ENCODE data around the gene ATG3. TPM values are rescaled to one million over a fixed set of nuclear protein-coding genes. Genes with fewer than 3 reads are reported as not detected.

ATG3 gene
- total RNA-seq, 2 experiments from 2014 or later = 84.6 to 109 TPM

DNA sequence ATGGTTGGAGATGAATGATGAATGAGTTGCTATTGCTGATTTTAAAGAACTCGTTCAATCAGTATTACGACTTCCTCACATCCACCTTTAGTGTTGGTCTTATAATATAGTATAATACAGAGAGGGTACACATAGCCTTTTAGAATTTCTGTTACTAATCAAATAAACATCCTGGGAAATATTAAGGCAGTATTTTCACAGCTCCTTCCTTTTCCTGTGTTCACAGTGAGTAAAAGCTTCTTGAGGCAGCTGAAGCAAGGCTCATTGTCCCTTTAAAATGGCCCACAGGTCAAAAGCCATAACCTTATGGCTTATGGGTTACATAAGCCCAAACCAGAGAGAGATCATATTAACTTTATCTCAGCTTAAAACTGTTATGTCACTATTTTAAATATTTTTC, 61.1 kb downstream of the ATG3 start:
- Histone ChIP-seq H3K36me3 (ENCODE audit: insufficient read depth, low read length) (no peaks in the 10 kb centered on the region), H4K20me1 (ENCODE audit: insufficient read depth, low read length) (no peaks in the 10 kb centered on the region), H3K4me1 (ENCODE audit: insufficient read depth, low read length, poor library complexity, severe bottlenecking) (peaks cover 58% of the 10 kb centered on the region), H2AFZ (ENCODE audit: low read length) (peak overlapping the region; percentile 96; the same call in 1 of the 2 replicates), H3K27ac (ENCODE audit: low read depth, low read length, poor library complexity, severe bottlenecking) (no peak overlapping the region), H3K4me2 (ENCODE audit: low read length) (no peak overlapping the region), H3K4me3 (ENCODE audit: low read depth, low read length, poor library complexity, severe bottlenecking) (no peak overlapping the region), H3K9me3 (ENCODE audit: low read length) (no peaks in the 10 kb centered on the region), H3K9me2 (ENCODE audit: insufficient read depth, low read length) (no peaks in the 10 kb centered on the region), H3K79me2 (ENCODE audit: insufficient read depth, low read depth, low read length) (peaks cover 31% of the 10 kb centered on the region)
- ChIA-PET CTCF (ENCODE audit: unreplicated experiment) (no interaction called here), POLR2A (interaction anchor here (0.5 to 3.2 kb wide), 19 partner anchors 8 to 1950 kb away, joined by 3 to 17 read pairs (median 4); partner anchors contain the start of gene ABHD10)
- no peak for DNase-seq (ENCODE audit: low spot score)
- intact Hi-C loops (cut with micrococcal nuclease; ENCODE audit: unreplicated experiment) = no loop called here
- TF ChIP-seq EZH2phosphoT487 (IDR thresholded peaks at IDR 0.05; ENCODE audit: borderline replicate concordance, low read depth, low read length) = no peak
- TF ChIP-seq, protein P1, sequence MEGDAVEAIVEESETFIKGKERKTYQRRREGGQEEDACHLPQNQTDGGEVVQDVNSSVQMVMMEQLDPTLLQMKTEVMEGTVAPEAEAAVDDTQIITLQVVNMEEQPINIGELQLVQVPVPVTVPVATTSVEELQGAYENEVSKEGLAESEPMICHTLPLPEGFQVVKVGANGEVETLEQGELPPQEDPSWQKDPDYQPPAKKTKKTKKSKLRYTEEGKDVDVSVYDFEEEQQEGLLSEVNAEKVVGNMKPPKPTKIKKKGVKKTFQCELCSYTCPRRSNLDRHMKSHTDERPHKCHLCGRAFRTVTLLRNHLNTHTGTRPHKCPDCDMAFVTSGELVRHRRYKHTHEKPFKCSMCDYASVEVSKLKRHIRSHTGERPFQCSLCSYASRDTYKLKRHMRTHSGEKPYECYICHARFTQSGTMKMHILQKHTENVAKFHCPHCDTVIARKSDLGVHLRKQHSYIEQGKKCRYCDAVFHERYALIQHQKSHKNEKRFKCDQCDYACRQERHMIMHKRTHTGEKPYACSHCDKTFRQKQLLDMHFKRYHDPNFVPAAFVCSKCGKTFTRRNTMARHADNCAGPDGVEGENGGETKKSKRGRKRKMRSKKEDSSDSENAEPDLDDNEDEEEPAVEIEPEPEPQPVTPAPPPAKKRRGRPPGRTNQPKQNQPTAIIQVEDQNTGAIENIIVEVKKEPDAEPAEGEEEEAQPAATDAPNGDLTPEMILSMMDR (conservative IDR thresholded peaks at IDR 0.05; ENCODE audit: low read length) = no peak
- BruUV-seq (replicated peaks) = no TSS peak

DNA sequence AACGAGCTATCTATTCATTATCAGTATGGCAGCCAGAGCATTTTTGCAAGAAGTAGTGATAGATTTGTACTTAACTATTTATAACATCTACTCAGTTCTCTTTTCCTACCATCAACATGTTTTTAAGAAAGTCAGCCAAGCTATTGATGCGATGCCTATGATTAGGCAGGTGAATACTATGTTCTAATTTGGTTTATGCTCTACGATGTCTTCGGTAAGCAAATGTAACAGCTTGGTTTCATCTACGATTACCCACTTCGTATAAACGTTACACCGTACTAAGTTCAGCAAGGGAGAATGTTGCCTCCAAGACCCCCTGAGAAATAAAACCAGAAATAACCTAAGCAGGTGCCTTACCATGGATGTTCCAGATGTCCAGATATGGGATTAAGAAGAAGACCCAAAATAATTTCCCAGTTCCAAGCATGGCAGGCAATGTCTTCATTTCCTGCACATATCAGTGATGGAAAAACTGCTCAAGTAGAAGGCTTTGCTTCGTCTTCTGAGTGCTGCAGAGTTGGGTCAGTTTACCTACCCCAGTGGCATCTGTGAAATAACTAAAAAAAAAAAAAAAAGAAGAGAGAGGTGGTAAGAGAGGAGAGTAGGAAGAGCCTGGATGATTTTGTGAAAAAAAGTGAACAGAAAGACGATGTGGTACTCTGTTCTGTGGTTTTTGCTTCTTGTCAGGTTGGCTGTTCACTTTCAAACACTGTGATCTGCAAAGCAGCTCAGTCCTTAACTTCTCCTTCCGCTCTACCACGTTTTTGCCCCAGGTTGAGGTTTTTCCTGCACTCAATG, 62.6 kb downstream of the ATG3 start, which contains the start of gene BTLA:
Gene BTLA, minus strand, starts transcription at position 559 of the 798 bp plus-strand sequence. Its CDS starts 114 bp downstream, at position 445.
- ChIA-PET POLR2A (interaction anchor here (0.5 to 3.2 kb wide), 32 partner anchors 9 to 1217 kb away, joined by 3 to 17 read pairs (median 4); partner anchors contain the start of genes GCSAM and SLC9C1), CTCF (ENCODE audit: unreplicated experiment) (interaction anchor here (0.5 to 1.1 kb wide), 3 partner anchors 38 to 392 kb away, joined by 3 read pairs; no protein-coding TSS in a partner anchor)
- H3K4me1 ChIP-seq (ENCODE audit: insufficient read depth, low read length, poor library complexity, severe bottlenecking) = peaks cover 55% of the 10 kb centered on the region
- H3K9me3 ChIP-seq (ENCODE audit: low read length) = peaks cover 8% of the 10 kb centered on the region
- no peak for TF ChIP-seq EZH2phosphoT487 (IDR thresholded peaks at IDR 0.05; ENCODE audit: borderline replicate concordance, low read depth, low read length)
- TF ChIP-seq, protein P1 (conservative IDR thresholded peaks at IDR 0.05; ENCODE audit: low read length) = no peak
- H3K4me3 ChIP-seq (ENCODE audit: low read depth, low read length, poor library complexity, severe bottlenecking) = peak within 1 kb of the TSS; percentile 72
- H3K9me2 ChIP-seq (ENCODE audit: insufficient read depth, low read length) = no peaks in the 10 kb centered on the region
- peaks cover 39% of the 10 kb centered on the region for H3K79me2 ChIP-seq (ENCODE audit: insufficient read depth, low read depth, low read length)
- DNase-seq (ENCODE audit: low spot score) = peak; percentile 74
- H4K20me1 ChIP-seq (ENCODE audit: insufficient read depth, low read length) = no peaks in the 10 kb centered on the region
- peak within 1 kb of the TSS; percentile 85 for H3K27ac ChIP-seq (ENCODE audit: low read depth, low read length, poor library complexity, severe bottlenecking)
- peaks cover 9% of the 10 kb centered on the region for H3K36me3 ChIP-seq (ENCODE audit: insufficient read depth, low read length)
- intact Hi-C loops (cut with micrococcal nuclease; ENCODE audit: unreplicated experiment) = loop anchor here (2.0 to 5.0 kb wide), 3 partner anchors 34 to 387 kb away; partner anchors contain the start of gene GCSAM
- TSS peak; percentile 91 for BruUV-seq (replicated peaks)
- peak within 1 kb of the TSS; percentile 82 for H3K4me2 ChIP-seq (ENCODE audit: low read length)
- H2AFZ ChIP-seq (ENCODE audit: low read length) = peak within 1 kb of the TSS; percentile 96
